Suppressor macrophage treated with lipopolysaccharide for 4 hours (primary cell): ENCODE measurements around the gene SEMA3A.
"Not testable (repeated sequence)": the region's sequence is repeated elsewhere in the genome, so short reads cannot be mapped to it uniquely, and the experiment has no call there.

Experiments
- DNase-seq: peaks from one replicate; pipeline ENCODE4 v3.0.0-alpha.2; 2020

Gene SEMA3A

DNA sequence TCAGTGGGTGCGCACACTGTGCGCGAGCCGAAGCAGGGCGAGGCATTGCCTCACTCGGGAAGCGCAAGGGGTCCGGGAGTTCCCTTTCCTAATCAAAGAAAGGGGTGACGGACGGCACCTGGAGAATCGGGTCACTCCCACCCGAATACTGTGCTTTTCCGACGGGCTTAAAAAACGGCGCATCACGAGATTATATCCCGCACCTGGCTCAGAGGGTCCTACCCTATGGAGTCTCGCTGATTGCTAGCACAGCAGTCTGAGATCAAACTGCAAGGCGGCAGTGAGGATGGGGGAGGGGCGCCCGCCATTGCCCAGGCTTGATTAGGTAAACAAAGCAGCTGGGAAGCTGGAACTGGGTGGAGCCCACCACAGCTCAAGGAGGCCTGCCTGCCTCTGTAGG, 44.2 kb downstream of the SEMA3A start:
- not testable (repeated sequence) for DNase-seq

DNA sequence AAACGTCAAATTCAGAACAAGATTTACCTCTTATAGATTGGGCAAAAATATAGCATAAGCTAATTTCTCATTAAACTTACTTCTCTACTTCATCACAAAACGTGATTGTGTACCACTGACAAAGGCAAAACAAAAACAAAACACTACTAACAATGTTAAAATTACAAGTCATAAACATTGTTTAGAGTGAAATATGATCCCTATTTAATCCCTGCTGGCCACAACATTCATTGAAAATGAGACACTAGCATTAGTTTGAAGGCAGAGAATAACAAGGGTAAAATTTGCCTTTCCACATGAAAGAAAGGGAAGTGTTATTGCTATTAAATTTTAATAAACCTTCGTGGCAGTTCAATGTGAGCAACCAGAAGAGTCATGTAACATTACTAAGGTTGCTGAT, 45.0 kb downstream of the SEMA3A start:
- no peak for DNase-seq

DNA sequence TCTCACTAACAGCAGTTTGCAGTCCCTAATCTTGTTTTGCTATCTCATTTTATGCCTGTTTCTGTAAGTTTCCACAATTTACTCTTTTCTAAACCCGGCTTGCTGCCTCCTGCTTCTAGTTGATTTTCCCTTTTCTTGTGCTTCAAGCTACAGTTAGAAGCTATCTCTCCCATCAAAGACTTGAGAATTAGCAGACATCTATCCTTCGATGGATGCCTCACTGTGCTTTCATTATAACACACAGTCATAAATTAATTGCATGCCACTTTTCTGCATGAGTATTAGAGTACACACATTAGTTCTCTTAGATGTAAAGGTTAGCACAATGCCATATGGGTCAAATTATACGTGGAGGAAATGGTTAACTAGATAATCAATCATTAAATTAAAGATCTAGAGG, 48.7 kb downstream of the SEMA3A start:
- no peak for DNase-seq

DNA sequence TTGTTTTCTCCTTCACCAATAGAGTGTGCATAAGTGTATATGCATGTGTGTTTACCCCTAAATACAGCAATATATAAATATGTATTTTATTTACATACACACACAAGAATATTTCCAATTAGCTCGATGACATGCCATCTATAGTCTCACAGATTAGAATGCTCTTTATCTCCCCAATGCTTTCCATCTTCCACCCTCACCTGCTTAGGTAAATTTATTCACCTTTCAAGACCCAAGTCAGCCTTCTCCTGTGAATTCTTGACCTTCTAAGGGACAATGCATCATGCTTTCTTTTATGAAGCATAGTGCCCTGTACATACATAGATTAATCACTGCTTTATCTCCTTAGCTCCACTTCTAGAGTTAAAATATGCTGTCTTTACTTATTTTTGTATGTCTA, 49.7 kb downstream of the SEMA3A start:
- no peak for DNase-seq

DNA sequence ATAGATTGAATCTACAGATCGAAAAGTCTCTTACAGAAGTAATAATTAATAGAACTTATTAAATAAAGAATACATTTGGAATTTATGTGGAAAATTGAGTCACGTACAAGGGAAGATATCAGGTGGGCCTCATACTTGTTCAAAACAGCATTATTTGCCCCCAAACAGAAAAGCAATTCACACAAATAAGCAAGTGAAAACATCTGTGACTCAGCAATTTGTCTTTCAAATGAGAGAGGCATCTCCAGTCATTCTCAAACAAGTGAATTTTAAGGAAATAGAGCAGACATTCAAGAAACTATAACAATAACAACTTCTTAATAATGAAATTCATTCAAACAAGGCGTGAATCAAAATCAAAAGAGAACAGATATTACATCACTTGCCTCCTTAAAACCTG, 50.1 kb downstream of the SEMA3A start:
- DNase-seq = no peak

DNA sequence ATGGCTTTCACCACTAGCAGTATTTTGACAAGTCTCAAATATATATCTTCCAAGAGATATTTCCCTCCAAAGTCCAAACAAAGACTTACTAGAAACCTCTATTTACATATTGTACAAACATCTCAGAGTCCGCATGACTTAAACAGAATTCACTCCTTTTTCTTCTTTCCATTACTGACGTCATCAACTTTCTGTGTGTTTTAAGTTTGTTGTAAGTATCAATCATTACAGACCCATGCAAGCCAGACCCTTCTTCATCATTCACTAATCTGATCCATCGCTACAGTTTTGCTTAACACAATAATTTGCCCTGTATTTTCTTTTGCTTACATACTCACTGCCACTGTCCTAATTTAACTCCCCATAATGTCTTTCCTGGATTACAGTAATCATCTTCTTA, 51.9 kb downstream of the SEMA3A start:
- no peak for DNase-seq

DNA sequence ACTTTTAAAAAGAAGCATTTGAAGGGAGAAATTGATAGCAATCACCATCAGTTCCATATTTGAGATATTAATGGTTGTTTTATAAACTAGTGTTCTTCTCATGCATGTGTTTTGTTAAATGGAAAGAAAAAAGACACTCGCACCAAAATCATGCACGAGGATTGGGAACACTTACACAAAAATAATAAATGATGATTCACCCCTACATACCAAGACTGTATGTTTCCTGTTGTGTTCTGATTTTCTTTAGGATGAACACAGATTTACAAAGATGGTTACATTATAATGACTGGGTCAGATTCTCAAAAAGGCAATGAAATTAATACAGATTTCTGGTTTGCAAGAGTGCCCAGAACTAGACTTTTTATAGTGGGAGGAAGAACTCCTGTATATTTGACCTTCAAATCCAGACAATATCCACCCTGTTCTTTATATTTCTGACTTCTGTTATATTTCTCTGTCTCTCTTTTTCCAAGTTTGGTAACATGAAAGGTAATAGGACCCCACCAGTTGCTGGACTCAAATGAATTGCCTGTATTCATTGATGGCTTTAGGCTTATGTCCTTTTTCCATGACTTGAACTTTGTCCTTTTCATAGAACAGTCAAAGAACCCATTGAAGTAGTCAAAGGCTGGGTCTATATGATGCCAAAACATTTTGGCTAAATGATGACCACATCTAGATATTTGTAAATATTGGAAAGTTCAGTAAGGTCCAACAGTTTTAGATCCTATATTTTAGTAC, 54.4 kb downstream of the SEMA3A start:
- peak; percentile 4 for DNase-seq

DNA sequence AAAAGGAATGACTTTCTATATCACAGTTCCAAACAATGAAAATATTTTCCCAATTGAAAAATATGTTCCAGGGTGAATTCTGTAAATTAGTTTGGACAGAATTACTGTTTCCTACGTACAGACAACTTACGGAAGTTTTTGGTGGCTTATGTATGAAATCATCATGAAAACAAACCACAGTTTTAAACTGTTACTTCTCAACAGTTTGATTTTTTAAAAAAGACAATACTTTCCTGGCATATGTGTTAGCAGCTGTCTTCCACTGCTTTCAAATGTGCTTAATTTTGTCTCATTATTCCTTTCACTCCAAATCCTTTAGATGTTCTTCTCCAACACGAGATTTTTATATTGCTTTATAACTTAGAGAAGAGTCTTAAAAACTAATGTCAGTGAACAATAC, 56.2 kb downstream of the SEMA3A start:
- no peak for DNase-seq

DNA sequence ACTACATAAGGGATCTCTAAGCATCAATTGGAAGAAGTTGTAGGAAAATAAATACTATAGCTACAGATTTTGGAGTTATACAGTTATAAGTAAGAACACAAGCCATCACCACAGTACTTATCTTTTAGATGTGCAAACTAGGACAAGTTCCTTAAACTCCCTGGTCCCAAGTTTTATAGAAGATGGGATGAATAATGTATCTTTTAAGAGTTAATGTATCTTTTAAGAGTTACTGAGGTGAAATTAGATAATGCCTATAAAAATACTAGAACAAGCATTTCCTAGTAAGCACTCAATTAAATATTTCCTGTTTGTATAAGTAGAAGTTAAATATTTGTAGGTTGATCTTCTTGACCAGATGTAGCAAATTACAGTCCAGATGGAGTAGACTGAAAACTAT, 56.8 kb downstream of the SEMA3A start:
- DNase-seq = no peak

DNA sequence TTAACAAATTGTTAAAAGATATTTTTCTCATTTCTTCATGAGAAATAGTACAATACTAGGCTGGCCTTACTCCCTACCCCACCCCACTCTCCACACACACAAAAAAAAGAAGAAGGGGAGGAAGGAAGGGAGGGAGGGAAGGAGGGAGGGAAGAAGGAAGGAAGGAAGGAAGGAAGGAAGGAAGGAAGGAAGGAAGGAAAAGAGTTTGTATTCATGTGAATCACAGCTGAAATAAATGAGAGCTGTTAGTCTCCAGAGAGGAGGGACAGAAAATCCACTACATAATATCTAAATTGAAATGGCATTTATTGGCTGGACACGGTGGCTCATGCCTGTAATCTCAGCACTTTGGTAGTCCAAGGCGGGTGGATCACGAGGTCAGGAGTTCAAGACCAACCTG, 57.8 kb downstream of the SEMA3A start:
- no peak for DNase-seq

DNA sequence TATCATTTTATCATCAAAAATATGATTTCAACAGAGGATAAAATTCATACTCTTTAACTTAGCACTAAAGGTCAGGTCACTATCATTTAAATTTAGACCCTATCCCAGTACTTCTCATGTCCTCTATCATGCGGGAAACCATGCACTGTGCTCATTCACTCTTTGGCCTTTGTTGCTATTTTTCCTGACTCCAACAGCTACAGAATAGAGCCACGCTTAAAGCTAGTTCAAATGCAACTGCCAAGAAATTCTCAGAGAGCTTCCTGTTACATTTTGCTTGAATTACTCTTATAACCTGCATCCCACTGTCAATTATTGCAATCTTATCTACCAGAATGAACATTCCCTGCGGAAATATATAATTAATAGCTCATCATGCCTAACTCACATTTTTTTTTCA, 58.3 kb downstream of the SEMA3A start:
- DNase-seq = no peak

DNA sequence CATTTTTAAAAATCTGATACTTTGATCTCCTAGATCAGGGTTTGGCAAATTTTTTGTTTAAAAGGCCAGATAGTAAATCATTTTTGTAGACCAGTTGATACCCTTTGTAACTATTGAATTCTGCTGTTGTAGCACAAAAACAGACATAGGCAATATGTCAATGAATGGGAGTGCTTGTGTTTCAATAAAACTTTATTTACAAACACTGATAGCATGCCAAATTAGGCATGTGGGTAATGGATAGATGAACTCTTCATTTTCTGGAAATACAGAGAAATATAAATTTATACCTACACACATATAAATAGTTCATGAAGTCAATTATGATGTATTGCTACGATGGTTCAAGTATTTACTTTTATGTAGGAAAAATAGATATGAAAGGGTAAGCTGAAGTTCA, 60.4 kb downstream of the SEMA3A start:
- no peak for DNase-seq

DNA sequence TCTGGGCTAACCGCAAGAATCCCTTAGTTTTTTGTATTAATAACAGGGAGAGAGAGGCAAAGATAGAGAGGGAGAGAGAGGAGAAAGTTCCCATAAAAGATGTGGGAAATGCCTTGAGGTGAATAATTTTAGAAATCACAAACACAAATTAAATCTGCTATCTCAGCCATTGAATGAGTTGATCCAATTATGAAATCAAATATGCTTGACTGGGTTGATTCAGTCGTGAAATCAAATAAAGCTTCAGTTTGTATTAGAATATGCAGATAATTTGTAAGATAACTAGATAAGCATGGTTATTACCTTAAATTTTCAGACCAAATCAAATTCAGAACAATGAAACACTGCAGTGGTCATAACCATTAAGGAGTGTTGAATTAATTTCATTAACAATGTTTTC, 68.9 kb downstream of the SEMA3A start:
- DNase-seq = no peak

DNA sequence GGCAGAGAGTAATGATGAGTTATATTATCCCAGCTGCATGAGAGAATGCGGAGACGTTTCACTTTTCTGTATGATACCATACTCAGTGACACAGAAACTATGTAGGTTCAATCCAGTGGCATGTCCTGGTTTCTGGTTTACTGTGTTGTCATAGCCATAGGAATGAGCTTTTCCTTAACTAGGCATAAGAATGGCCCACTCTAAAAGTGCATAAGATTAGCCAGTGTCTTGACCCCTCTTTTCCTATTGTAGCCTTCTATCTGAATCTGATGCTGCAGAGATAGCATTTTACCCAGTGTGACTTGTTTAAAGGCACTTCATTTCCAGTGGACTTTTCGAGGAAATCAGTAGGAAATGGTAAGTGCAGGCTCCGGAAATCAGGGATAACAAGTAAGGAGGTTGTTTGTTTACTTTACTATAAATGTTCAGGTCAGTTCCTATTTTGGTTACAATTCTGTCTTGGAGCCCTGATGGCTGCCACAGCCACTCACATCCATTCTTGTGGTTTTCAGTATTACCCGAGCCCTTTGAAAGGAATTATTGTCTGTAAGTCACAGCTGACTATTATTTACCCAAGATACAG, 70.5 kb downstream of the SEMA3A start:
- no peak for DNase-seq

DNA sequence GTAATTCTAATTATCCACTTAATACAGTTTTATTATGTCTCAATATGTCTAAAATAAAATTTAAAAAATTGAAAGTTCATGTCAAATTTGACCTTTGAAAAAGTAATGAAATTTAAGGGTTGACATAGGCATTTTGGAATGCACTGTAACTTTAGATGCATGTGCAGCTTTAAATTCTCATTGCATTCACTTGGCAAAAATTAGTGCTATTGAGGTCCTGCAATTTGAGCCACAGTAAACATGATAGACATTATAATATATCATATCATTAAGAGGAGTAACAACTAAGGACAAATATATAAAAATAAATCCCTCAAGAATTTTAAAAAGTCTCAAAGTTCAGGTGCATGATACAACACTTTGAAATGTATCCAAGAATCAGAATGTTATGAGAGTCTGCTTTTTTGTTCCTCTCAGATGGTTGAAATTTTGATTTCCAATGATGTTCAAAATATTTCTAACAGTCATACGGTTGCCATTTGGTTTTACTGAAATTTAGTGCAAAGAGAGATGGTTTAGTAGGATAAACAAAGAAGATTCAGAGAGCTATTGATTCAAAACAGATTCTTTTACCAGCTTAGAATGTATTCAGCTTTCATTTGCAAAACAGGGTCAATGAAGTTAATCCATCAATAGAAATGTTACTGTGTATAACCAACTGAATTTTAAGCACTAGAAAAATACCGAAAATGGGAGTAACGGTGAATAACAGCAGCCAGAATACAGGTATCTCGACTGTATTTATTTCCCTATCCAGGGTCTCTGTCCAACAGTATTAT, 71.8 kb downstream of the SEMA3A start:
- DNase-seq = no peak

DNA sequence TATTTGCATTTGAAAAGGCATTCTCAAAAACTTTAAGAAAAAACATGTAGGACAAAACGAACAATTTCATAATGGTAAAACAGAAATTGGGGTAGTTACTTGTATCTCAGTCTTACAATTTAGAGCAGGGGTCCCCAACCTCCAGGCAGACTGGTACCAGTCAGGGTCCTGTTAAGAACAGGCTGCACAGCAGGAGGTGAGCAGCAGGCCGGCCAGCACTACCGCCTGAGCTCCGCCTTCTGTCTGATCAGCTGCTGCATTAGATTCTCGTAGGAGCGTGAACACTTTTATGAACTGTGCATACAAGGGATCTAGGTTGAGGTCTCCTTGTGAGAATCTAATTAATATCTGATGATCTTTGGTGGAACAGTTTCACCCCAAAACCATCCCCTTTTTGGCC, 77.3 kb downstream of the SEMA3A start:
- DNase-seq = no peak

DNA sequence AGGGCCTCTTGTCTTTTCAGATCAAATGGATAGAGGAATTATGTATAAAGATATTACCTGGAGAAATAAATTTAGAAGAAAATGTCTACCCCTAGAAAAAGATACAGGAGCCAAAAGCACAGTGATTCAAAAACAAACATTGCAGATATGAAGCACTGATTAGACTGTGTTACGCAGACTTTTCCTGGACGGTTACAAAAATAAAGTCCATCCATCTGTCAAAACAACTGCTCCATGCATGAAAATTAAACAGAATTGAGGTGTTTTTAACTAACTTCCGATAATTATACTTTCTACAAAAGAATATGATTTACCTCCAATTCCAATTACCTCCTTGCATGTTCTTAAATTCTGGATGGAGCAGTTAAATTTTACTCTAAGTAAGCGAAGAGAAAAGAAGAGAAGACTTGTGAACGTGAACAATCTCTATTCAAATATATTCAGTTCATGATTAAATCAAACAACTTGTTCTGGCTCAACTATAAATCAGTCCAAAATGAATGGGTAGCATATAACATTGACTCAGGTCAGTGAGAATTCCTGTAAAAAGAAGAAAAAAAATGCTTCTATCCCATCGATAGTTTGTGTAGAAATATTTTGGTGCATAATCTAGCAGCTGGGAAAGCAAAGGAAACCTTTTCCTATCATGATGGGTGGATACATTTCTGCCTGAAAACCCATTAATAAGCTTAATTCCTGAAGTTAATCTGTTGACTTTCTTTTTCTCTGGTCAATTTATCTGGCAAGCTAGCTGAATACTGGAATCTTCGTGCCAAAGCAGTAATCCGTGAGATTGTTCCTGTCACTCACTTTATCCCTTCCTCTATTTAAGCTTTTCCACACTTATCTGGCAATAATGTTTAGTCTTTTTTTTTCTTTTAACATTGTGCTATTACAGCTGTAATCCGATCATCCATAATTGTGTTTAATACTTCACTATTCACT, 80.4 kb downstream of the SEMA3A start:
- DNase-seq = no peak

DNA sequence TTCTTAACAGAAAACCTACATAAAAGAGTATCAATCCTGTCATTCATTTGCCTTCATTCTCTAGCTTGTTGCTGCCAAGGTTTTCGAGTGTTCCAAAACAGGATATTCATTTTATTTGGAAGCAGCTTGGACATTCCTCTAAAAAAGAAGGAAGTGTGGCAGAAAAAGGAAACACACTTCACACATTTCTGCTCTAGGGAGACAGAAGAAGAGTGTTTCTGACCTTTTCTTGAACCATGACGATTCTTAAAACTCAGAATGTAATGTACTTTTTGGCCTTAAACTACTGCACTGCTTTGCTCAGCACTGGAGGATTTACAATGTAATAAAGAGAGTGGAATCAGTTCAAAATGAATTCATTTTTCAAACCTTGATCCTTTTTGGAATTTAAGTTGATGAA, 81.3 kb downstream of the SEMA3A start:
- DNase-seq = no peak

DNA sequence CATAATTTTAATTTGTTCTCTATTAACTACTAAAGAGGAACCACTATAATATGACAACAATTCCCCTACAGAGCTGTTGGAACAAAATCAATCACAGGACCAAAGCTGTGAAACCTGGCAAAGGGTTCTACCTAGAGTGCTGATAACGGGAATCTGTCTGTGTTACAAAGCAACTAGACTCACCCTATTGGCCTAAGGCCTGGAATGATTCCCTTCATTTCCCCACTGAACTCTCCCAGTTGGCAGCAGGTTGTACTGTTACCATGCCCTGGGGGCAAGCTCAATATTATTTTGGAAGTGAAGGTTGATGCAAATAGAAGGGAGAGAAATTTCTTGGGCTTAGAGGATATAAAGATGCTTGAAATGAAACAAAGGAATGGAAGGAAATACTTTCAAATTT, 81.8 kb downstream of the SEMA3A start:
- DNase-seq = no peak

DNA sequence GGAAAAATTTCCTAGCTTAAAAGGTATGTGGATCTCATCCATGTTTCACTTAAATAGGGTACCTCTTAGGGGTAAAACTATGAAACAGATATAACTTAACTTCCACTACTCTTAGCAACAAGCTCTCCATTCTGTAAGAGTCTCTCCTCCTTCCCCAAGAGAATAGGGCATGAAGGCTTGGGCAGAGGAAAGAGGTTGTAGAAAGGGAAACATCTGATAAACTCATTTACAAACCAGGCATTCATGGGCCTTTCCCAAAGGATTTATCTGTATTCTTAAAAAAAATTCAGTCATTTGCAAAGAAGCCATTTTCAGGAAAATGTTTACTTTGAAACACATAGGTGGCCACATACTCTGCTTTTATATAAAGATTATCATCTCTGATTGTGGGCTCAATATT, 82.7 kb downstream of the SEMA3A start:
- DNase-seq = no peak

DNA sequence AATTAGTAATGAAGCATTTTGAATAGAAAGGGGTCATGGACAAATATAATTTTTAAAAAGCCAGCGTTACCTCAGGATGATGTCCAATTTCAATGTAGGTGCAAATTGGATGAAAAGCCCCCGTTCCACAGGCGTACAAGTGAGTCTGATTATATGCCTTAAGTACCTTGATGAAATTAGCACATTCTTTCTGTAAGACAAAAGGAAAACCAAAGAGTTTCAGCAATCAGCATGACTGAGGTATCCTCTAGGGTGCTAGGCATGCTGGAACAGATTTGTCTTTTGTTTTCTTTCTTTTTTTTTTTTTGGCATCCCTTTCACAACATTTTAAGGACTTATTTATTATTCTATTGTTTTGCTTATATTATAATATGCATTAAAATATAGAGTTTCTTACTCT, 84.2 kb downstream of the SEMA3A start:
- DNase-seq = no peak

DNA sequence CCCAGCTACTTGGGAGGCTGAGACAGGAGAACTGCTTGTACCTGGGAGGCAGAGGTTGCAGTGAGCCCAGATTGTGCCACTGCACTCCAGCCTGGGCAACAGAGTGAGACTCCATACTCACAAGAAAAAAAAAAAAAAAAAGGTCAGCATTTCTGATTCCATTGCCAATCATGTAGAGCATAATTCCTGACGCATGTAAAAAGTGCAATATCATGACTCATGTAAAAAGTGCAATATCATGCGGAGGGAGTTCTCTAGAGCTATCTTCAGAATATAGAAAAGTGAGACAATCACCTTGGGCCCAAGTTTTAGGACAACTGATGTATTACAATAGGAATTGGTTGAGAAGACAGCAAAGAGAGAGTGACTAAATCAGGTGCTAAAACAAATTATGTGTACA, 85.8 kb downstream of the SEMA3A start:
- no peak for DNase-seq

DNA sequence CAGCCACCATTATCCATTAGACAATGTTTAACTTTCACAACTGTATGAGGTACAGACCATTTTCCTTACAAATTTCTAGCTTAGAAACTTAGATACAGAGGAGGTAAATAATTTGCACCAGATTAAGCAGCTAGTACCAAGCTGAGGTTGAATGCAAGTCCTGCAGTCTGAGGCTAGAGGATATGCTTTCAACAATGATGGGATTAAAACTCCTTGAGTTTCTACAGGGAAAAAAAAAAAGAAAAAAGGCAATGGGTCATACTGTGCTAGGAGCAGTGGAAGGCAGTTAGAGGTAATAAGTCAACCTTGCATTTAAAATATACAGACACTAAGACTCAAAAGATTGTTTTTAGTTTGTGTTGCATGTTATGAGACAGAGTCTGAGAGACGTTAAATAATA, 86.5 kb downstream of the SEMA3A start:
- DNase-seq = no peak
